Skin of body (tissue), 2 donors: ENCODE results near the gene PRR32. TPM values are rescaled to one million over a fixed set of nuclear protein-coding genes. Genes with fewer than 3 reads are reported as not detected.
"Not testable (repeated sequence)": the region's sequence is repeated elsewhere in the genome, so short reads cannot be mapped to it uniquely, and the experiment has no call there.

Experiments
- DNase-seq: peaks from one replicate; lab custom pipeline; 2025; lab: John Stamatoyannopoulos, UW
- total RNA-seq: library from RNA; depleted of rRNA; stranded (reverse); fragments of >200 nt; gene quantifications from one replicate; pipeline ENCODE4 v1.2.3, GENCODE V29; 2014

The PRR32 gene, protein sequence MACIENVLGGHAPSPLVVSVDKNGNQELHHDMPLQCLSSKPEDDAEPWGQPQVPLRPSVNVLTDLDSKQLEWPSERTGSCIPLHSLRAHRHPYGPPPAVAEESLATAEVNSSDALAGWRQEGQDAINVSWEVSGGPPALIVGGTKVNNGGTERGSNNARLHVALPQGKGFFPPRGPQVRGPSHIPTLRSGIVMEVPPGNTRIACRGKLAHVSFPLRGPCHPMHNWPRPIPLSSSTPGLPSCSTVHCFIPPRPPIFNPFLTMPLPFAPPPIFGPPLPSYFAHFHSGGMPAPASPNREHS
- total RNA-seq, result 3.5 TPM

DNA sequence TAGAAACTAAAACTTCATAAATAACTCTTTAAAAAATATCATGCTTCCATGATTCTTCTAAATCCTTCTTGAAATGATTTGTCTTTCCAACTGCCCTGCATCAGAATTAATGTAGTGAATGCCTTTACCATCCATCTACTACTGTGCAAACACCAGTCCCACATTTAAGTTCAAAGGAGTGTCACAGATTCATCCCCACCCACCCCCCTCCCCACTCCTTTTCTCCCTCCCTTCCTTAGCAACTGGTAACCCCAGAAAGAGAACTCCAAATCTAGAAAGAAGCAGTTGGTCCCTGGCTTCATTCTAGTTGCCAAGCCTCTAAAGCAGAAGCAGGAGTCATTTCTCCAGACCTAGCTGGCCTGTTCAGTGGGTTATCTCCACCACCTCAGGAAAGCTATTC, at the start of gene PRR32:
PRR32 (plus strand) TSS at position 301 of the 400 bp plus-strand sequence. CDS start 115 bp downstream, outside the sequence.
- DNase-seq, result no peak

DNA sequence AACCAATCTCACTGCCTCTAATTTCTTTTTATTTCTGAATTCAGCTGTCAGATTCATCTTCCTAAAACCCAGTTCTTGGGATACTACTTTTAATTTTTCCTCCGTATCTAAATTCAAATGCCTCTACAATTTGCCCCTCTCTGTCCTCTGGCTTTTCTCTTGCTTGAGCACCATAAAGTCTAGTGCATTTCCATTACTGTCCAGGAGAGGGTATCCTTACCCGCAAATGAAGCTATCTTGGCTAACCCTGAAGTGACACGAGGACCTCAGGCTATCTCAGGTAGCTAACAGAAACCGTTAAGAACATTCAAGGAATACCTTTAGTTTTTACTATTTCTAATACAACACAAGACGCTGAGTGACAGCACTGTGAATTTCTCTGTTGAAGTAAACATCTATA, 49.4 kb upstream of the PRR32 start:
- no peak for DNase-seq

DNA sequence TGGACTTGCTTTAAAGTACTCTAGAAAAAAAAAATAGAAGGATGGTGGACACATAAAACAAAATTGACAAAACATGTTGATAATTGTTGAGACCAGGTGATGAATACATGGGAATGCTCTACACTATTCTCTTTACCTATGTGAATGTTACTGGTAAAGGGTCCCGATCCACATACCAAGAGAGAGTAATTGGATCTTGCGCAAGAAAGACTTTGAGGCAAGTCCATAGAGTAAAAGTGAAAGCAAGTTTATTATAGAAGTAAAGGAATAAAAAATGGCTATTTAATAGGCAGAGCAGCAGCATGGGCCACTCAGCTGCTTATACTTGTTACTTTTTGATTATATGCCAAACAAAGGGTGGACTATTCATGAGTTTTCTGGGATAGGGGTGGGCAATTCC, 34.0 kb upstream of the PRR32 start:
- DNase-seq, result no peak

DNA sequence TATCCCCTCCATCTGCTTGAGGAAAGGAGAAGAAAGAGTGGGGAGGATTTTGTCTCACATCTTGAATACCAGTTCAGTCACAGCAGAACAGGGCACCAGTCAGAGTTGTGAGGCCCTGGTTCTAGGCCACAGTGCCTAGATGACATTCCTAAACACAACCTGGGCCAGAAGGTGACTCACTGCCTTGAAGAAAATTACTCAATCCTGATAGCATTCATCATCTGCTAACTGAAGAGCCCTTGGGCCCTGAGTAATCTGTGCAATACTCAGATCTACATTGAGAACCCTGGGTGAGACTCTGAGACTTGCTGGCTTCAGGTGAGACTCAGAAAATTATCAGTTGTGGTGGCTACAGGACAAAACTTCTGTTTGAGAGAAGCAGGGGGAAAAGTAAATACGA, 20.5 kb upstream of the PRR32 start:
- DNase-seq, result no peak

GRCh38 chrX:126806784-126807183, 12.7 kb upstream of the PRR32 start:
- not testable (repeated sequence) for DNase-seq

DNA sequence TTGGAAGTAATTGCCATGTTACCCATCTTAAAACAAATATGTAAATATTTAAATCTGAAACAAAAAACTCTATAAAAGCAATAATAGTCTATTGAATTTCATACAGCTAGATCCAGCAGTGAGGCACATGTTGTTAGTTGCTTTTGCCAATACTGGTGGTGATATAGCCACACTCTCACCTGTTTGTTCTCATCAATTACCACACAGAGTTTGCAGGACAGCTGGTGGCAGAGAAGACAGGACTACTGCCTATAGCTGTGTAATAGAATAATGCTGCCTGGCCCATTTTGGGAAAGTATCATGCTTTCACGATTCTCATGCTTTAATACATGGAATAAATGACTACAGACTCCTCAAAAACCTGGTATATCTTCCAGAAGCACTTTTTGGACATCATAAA, 3.7 kb upstream of the PRR32 start:
- no peak for DNase-seq

DNA sequence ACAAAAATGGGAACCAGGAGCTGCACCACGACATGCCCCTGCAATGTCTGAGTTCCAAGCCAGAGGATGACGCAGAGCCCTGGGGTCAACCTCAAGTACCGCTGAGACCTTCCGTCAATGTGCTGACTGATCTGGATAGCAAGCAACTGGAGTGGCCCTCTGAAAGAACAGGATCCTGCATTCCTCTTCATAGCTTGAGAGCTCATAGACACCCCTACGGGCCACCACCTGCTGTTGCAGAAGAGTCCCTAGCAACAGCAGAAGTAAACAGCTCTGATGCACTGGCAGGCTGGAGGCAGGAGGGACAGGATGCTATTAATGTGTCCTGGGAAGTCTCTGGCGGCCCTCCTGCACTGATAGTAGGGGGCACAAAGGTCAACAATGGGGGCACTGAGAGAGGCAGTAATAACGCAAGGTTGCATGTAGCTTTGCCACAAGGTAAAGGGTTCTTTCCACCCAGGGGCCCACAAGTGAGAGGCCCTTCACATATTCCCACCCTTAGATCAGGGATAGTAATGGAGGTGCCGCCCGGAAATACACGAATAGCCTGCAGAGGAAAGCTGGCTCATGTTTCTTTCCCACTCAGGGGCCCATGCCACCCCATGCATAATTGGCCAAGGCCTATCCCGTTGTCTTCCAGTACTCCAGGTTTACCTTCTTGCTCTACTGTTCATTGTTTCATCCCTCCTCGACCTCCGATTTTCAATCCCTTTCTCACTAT, 1.3 kb downstream of the PRR32 start:
- DNase-seq, result no peak

DNA sequence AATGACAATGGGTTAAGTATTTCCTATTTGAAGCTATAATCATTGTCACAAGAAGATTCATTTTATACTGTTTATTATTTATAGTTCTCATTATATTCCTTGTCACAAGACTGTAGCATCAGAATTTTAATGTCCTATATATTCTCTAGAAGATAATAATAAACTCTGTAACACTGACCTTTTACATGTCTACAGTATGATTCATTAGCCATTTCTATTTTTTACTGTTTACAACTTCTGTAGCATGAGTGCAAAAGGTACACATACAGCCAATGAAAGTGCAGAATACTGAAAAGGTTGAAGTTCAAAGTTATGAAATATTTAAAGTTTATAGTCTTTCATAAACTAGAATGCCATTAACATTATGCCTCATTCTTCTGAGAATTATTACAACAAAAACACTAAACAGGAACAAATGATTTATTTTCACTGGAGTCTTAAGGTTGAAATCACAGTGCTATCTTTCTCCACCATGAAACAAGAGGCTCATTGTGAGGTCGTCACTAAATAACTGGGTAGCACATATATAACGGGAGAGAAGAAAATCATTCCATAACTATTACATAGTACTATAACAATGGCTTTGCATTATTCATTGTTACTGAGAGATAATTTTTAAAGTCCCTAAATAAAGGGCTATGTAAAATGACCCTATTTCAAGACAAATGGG, 4.9 kb downstream of the PRR32 start:
- no peak for DNase-seq

DNA sequence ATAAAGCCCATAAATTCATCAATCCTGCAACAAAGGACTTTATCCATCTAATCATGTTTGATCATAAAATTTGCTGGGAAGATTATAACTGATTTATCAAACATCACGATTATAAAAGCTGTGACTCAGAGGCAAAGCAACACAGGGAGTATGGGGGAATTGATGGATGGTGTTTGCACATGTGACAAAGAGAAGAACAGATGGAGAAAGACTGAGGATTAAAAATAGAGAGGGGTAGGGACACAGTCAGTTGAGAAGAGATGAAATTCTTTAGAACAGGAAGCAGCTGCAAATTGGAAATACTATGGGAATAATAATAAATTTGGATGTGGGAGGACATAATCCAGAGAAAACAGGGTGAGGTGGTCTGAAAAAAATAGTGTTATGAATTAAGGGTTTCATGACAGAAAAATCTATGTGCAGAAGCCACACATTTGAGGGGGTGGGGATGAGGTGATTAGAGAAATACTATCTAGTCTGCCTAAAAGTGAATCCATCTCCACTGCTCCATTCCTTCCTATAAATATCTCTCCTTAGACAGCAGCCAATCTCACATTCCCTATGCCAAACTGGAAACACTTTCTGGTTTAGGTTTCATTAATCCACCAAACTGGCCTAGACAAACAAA, 6.2 kb downstream of the PRR32 start:
- no peak for DNase-seq

DNA sequence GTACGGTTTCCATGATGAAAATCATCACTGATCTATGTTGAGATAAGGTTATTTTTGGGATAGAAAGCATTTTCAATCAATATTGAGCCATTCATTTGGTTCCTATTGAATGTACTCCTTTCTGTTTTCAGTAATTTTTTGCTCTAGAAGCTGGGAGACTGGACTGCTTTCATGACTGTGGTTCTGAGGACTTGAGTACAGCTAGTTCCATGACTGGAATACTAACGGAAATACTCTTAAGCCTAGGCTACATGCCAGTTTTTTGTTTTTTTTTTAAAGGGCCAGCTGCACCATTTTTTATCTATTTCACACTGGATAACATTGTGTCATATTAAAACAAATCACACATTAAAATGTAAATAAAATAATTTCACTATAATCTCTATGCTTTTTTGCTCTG, 16.7 kb downstream of the PRR32 start:
- no peak for DNase-seq

DNA sequence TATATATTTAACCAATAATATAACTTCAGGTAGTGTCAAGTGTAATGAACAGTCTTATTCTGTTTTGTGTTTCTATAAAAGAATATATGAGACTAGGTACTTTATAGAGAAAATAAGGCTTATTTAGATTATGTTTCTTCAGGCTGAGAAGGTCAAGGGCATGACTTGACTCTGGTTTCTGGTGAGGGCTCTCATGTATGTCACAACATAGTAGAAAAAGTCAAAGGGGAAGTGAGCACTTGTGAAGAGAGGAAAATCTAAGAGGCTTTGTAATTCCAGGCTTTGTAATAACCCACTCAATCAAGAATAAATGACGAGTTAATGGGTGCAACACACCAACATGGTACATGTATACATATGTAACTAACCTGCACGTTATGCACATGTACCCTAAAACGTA, 27.6 kb downstream of the PRR32 start:
- DNase-seq, result no peak

DNA sequence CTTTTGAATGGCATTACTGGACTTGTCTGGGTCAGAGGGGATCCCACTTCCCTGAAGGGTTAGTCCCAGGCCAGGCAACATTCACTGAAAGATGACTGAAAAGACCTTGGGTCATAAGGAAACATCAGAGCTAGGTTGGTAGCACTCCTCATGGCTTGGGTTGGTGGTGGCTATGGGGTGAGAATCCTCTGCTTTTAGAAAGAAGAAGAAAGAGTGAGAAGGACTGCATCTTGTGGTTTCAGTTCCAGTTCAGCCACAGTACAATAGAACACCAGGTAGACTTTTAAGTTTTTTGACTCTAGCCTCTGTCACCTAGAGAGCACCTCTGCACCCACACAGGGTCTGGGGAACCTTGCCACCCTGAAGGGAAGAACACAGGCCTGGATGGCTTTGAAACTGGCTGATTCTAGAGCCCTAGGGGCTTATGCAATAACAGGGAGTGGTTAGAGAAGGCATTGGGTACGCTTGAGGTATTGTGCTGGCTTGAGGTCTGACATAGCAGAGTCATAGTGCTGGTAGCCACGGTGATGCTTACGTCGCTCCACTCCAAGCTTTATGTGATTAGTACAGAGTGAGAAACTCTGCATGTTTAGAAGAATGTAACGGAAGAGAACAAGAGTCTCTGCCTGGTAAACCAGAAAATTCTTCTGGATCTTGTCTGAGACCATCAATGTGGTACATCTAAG, 36.5 kb downstream of the PRR32 start:
- DNase-seq, result no peak
